ENCODE results near the gene RTEL1.

The RTEL1 gene

GRCh38 chr20:63660622-63661021, 2.5 kb downstream of the RTEL1 start:
- TF ChIP-seq CTCF (IDR thresholded peaks at IDR 0.05; ENCODE audit: control insufficient read depth, extremely low read depth, insufficient read depth): no peak

GRCh38 chr20:63661108-63661507, 3.0 kb downstream of the RTEL1 start:
- TF ChIP-seq CTCF (IDR thresholded peaks at IDR 0.05; ENCODE audit: control insufficient read depth, extremely low read depth, insufficient read depth): no peak
- no peak overlapping the region for H3K4me3 ChIP-seq (ENCODE audit: low read depth, low read length)
- DNase-seq (ENCODE audit: low read depth): no peak

More at GRCh38 chr20:63660622-63661021, 2.5 kb downstream of the RTEL1 start:
- no peak for DNase-seq (ENCODE audit: low read depth)
- H3K4me3 ChIP-seq (ENCODE audit: low read depth, low read length): no peak overlapping the region

- TF ChIP-seq CTCF (IDR thresholded peaks at IDR 0.05; ENCODE audit: control insufficient read depth, extremely low read depth, insufficient read depth): no peak
- DNase-seq (ENCODE audit: low read depth): no peak
- H3K4me3 ChIP-seq (ENCODE audit: low read depth, low read length): no peak overlapping the region
Observed at GRCh38 chr20:63661959-63662812, 4.1 kb downstream of the RTEL1 start.

GRCh38 chr20:63662813-63663189, 4.7 kb downstream of the RTEL1 start:
- no peak for DNase-seq (ENCODE audit: low read depth)
- no peak for TF ChIP-seq CTCF (IDR thresholded peaks at IDR 0.05; ENCODE audit: control insufficient read depth, extremely low read depth, insufficient read depth)
- H3K4me3 ChIP-seq (ENCODE audit: low read depth, low read length): no peak overlapping the region

- DNase-seq (ENCODE audit: low read depth): no peak
- TF ChIP-seq CTCF (IDR thresholded peaks at IDR 0.05; ENCODE audit: control insufficient read depth, extremely low read depth, insufficient read depth): no peak
- H3K4me3 ChIP-seq (ENCODE audit: low read depth, low read length): no peak overlapping the region
Observed at GRCh38 chr20:63663332-63664066, 5.4 kb downstream of the RTEL1 start.

- H3K4me3 ChIP-seq (ENCODE audit: low read depth, low read length): no peak overlapping the region
- no peak for TF ChIP-seq CTCF (IDR thresholded peaks at IDR 0.05; ENCODE audit: control insufficient read depth, extremely low read depth, insufficient read depth)
- DNase-seq (ENCODE audit: low read depth): no peak
Observed at GRCh38 chr20:63664143-63664851, 6.2 kb downstream of the RTEL1 start.
